ENCODE data around the gene PDE4D.

Gene PDE4D

DNA sequence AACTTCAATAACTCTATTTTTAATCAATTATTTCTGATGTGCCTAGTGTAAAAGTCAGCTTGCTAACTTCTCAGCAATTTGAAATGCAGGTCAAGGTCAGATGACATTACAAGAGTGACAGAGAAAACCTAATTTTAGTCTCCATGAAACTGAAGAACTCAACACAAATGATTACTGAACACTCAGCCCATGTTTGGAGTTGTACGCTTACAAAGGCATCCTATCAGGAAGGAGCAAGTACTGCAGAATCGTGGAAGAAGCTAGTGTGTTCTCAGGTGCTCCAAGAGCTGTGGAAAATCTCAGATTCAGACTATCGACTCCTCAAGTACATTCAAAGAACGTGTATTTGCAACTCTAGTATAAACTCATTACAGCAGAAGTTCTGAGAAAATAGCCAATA is 526.7 kb downstream of the PDE4D start:
- H3K27ac ChIP-seq (ENCODE audit: low read length), result no peak overlapping the region
- no peak overlapping the region for H3K9ac ChIP-seq (ENCODE audit: low read depth, low read length)
- H3K36me3 ChIP-seq (ENCODE audit: insufficient read depth, low read depth, low read length), result no peaks in the 10 kb centered on the region
- no peak overlapping the region for H3K4me3 ChIP-seq (ENCODE audit: low read length)
- H3K4me1 ChIP-seq (ENCODE audit: insufficient read depth, low read length), result peaks cover 6% of the 10 kb centered on the region
- H3K27me3 ChIP-seq (ENCODE audit: insufficient read depth, low read length), result no peaks in the 10 kb centered on the region
- no peaks in the 10 kb centered on the region for H3K9me3 ChIP-seq (ENCODE audit: insufficient read depth, low read depth, low read length)

DNA sequence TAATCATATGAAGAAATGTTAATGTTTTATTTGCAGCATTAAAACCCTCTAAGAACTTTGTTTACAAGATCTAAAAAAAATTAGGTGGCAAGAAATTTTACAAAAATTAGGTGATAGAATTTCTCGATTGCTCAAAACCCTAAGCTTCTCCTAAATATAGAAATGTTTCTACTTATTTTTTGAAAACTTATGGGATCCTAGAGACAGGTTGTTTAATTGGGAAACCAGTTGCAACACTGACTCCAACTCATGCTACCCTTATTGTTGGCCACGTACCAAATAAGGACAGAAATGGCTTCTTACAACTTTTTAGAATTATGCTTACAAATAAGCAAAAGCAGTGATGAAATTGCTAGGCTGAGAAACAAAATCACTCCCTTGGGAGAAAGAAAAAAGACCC is 531.1 kb downstream of the PDE4D start:
- Histone ChIP-seq H3K4me3 (ENCODE audit: low read length) (no peak overlapping the region), H3K4me1 (ENCODE audit: insufficient read depth, low read length) (peaks cover 16% of the 10 kb centered on the region), H3K36me3 (ENCODE audit: insufficient read depth, low read depth, low read length) (no peaks in the 10 kb centered on the region), H3K27me3 (ENCODE audit: insufficient read depth, low read length) (no peaks in the 10 kb centered on the region), H3K9me3 (ENCODE audit: insufficient read depth, low read depth, low read length) (no peaks in the 10 kb centered on the region), H3K27ac (ENCODE audit: low read length) (no peak overlapping the region), H3K9ac (ENCODE audit: low read depth, low read length) (no peak overlapping the region)

DNA sequence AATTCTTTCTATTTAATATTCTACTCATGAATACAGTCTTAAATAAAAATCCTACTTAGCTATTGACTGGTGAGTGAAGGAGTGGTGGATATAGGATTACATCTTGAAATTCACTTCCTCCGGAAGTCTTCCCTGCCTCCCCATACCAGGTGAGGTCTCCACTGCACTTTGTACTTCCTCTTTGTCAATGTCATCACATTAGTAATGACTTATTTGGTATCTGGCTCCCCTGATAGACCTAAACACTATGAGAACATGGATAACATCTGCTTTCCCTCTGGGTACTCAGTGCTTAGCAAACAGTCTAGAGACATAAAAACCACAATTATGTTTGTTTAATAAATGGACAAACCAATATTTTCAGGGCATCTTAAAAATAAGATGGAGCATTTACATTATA is 532.1 kb downstream of the PDE4D start:
- H3K36me3 ChIP-seq (ENCODE audit: insufficient read depth, low read depth, low read length), result no peaks in the 10 kb centered on the region
- H3K4me3 ChIP-seq (ENCODE audit: low read length), result no peak overlapping the region
- H3K4me1 ChIP-seq (ENCODE audit: insufficient read depth, low read length), result peaks cover 21% of the 10 kb centered on the region
- H3K9ac ChIP-seq (ENCODE audit: low read depth, low read length), result no peak overlapping the region
- no peaks in the 10 kb centered on the region for H3K9me3 ChIP-seq (ENCODE audit: insufficient read depth, low read depth, low read length)
- H3K27me3 ChIP-seq (ENCODE audit: insufficient read depth, low read length), result no peaks in the 10 kb centered on the region
- no peak overlapping the region for H3K27ac ChIP-seq (ENCODE audit: low read length)

DNA sequence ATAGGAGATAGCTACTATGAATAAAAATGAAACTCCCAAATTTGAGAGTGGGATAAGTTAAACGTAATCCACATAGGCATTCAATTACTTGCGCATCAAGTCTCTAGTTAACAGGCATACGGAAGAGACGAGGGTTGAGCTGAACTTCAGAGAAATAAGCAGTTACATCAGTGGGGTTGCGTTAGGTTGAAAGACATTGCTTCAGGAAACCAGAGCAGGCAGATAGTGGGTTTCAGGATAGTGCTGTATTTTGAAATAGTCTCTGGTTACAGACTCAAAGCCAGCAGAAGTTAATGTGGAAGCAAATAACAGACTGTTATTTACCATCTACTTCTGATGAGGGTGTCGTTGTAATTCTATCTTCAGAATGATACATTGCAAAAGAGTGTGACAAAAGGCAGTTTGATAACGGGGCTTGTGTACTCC is 533.4 kb downstream of the PDE4D start:
- Histone ChIP-seq H3K27ac (ENCODE audit: low read length) (no peak overlapping the region), H3K9me3 (ENCODE audit: insufficient read depth, low read depth, low read length) (no peaks in the 10 kb centered on the region), H3K4me1 (ENCODE audit: insufficient read depth, low read length) (peaks cover 21% of the 10 kb centered on the region), H3K9ac (ENCODE audit: low read depth, low read length) (no peak overlapping the region), H3K36me3 (ENCODE audit: insufficient read depth, low read depth, low read length) (no peaks in the 10 kb centered on the region), H3K4me3 (ENCODE audit: low read length) (no peak overlapping the region), H3K27me3 (ENCODE audit: insufficient read depth, low read length) (no peaks in the 10 kb centered on the region)

DNA sequence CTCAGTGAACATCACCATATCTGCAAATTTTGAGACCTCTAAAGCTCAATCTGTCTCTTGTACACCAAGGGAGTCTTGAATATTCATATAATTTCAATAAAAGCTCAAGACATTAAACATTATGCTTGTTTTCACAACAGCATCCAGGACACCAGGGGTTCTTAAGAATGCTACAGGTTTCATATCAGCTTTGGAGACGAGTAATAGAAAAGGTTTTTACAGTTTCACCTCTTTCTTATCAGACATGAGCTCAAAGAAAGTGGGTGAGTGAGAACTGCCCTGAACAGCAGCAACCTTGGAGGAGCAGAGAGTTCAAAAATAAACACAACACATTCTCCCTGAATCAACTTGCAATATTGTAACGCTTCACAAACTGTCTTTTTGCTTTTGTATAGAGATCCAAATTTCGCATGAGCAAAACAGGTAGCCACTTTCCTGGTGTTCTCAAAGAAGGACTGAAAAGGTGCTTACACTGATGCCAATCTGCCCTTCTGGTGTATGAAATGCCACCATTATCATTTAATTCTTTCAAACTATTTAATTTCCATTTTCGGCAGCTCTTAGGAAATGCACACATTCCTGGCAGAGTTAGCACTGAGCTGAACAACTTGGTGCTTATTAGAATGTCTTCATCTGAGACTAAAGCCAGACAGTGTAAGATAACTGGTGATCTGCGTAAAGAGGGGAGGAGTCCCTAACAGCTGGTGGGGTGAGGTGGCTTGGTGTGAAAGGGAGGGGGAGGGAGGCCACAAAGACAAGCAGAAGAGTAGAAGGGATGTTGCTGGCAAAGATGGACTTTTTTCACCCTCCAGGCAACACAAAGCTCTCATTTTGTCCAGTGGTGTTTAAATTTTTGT is 535.3 kb downstream of the PDE4D start:
- H3K9ac ChIP-seq (ENCODE audit: low read depth, low read length), result peak overlapping the region; percentile 17; the same call in 1 of the 2 replicates

DNA sequence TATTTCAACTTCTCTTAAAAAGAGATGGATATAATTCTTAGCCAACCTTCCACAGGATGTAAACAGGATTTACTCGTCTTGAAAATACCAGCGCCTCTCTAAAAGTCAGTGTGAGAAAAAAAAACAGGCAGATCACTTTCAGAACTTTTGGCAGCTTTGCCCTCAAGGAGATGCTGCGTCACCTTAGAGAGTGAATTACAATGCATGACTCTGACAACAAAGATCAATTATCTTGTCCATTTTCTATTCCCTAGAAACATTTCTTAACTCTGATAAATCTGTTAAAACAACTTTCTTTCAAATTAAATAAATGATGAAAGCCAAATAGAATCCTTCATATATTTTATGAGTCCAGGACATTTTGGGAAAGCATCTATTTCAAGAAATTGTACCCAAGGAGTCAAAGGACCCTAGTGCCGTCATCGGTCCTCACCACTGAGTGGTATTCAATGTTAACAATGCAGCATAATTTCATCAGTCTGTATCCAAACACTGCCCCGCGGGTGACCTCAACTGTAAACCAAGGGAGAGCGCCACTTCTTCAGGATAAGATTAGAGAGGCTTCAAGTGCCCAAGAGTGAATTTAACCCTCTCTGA is 536.0 kb downstream of the PDE4D start:
- Histone ChIP-seq H3K36me3 (ENCODE audit: insufficient read depth, low read depth, low read length) (no peaks in the 10 kb centered on the region), H3K9ac (ENCODE audit: low read depth, low read length) (no peak overlapping the region), H3K4me3 (ENCODE audit: low read length) (peak overlapping the region; percentile 29; the same call in 1 of the 2 replicates), H3K9me3 (ENCODE audit: insufficient read depth, low read depth, low read length) (no peaks in the 10 kb centered on the region), H3K27ac (ENCODE audit: low read length) (no peak overlapping the region), H3K27me3 (ENCODE audit: insufficient read depth, low read length) (no peaks in the 10 kb centered on the region), H3K4me1 (ENCODE audit: insufficient read depth, low read length) (peaks cover 21% of the 10 kb centered on the region)

More for the DNA sequence above, 535.3 kb downstream of the PDE4D start:
- Histone ChIP-seq H3K36me3 (ENCODE audit: insufficient read depth, low read depth, low read length) (no peaks in the 10 kb centered on the region), H3K27me3 (ENCODE audit: insufficient read depth, low read length) (no peaks in the 10 kb centered on the region), H3K4me3 (ENCODE audit: low read length) (peak overlapping the region; percentile 29; the same call in 1 of the 2 replicates), H3K9me3 (ENCODE audit: insufficient read depth, low read depth, low read length) (no peaks in the 10 kb centered on the region), H3K4me1 (ENCODE audit: insufficient read depth, low read length) (peaks cover 21% of the 10 kb centered on the region), H3K27ac (ENCODE audit: low read length) (no peak overlapping the region)

DNA sequence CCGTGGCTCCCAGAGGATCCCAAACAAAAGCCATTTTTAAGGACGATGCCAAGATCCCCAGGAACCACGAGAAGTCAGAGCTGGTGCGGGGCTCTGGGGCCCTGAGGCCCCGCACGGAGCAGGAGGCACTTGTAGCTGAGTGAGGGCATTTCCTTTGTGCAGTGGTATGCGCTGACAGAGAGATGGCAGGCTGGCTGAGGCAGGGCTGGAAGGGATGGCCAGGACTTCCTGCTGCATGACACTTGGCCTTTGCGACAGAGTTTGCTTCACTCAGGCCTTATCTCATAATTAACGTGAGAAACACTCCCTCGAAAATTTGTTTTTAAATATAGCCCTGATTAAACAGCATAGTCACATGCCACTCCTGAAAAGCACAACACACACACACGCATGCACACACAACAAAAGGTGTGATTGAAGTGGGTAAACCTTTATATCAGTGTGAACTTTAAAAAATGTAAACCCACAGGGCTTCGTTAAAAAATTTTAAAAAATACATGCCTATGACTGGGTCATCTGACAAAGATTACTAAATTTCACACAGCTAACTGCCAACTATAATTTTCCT is 536.6 kb downstream of the PDE4D start:
- H3K27ac ChIP-seq (ENCODE audit: low read length), result no peak overlapping the region
- no peak overlapping the region for H3K9ac ChIP-seq (ENCODE audit: low read depth, low read length)
- H3K27me3 ChIP-seq (ENCODE audit: insufficient read depth, low read length), result no peaks in the 10 kb centered on the region
- no peak overlapping the region for H3K4me3 ChIP-seq (ENCODE audit: low read length)
- no peaks in the 10 kb centered on the region for H3K36me3 ChIP-seq (ENCODE audit: insufficient read depth, low read depth, low read length)
- peaks cover 21% of the 10 kb centered on the region for H3K4me1 ChIP-seq (ENCODE audit: insufficient read depth, low read length)
- no peaks in the 10 kb centered on the region for H3K9me3 ChIP-seq (ENCODE audit: insufficient read depth, low read depth, low read length)

DNA sequence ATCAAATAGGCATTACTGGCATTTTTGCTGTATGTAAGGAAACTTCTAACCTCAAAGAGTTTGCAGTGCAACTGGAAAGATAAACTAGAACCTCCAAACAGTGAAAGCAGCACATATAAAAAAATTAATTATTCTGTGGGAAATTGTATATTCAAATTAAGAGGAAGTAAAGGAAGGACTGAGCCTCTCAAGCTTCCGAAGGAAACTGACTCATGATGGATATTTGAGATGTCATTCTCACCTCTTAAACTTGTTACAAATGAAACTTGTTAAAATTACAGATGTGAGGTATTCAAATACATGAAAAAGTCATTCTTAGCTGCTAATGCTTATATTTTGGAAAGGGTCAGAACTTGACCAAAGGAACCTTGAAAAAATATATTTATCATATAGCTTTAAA is 538.7 kb downstream of the PDE4D start:
- Histone ChIP-seq H3K27ac (ENCODE audit: low read length) (no peak overlapping the region), H3K4me3 (ENCODE audit: low read length) (no peak overlapping the region), H3K27me3 (ENCODE audit: insufficient read depth, low read length) (no peaks in the 10 kb centered on the region), H3K4me1 (ENCODE audit: insufficient read depth, low read length) (peaks cover 21% of the 10 kb centered on the region), H3K9me3 (ENCODE audit: insufficient read depth, low read depth, low read length) (no peaks in the 10 kb centered on the region), H3K9ac (ENCODE audit: low read depth, low read length) (no peak overlapping the region), H3K36me3 (ENCODE audit: insufficient read depth, low read depth, low read length) (no peaks in the 10 kb centered on the region)

DNA sequence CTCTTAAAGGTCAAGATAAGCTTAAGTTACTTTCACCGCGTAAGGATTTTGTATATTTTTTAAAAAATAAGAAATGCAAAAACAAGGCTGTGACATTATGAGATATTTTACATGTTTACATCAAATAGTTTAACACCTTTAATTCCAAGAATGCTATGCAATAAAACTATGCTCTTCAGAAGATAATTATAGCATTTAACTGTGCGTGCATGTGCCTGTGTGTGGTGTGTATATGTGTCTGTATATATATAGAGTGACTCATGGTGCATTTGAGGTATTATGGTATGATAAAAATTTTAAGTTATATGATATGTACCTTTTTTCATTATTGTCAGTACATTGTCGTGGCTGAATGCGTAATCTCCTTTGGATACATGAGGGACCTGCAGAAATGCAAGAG is 539.3 kb downstream of the PDE4D start:
- Histone ChIP-seq H3K9ac (ENCODE audit: low read depth, low read length) (no peak overlapping the region), H3K9me3 (ENCODE audit: insufficient read depth, low read depth, low read length) (no peaks in the 10 kb centered on the region), H3K27me3 (ENCODE audit: insufficient read depth, low read length) (no peaks in the 10 kb centered on the region)

DNA sequence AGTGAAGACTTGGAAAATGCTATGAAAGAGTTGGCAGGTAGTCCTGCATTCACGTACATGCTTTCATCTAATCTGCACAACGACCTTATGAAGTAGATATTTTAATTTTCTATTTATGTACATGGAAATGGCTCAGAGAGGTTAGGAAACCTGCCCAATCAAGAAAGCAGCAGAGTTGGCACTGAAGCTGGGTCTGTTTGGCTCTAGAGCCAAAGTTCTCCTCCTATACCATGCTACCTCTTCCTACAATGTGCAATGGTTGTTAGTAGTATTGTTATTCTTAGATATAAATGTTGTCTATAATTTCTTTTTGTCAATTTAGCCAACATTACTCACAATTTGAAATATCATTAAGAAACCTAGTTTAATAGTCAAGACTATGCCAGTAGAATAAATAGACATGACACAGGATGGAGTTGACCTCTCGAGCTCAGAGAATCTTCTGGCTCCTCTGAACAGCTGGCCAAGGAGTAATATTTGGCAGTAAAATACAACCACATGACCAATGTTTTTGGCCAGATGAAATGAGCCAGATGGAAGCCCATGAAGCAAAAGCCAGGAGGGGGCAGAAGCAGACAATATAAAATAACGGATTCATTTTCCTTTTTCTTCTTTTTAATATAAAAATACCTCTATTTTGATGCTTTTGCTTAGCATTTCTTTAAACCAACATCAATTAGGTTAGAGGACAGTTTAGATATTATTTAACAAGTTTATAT is 542.3 kb downstream of the PDE4D start:
- H3K9ac ChIP-seq (ENCODE audit: low read depth, low read length), result no peak overlapping the region
- no peak overlapping the region for H3K4me3 ChIP-seq (ENCODE audit: low read length)
- no peaks in the 10 kb centered on the region for H3K4me1 ChIP-seq (ENCODE audit: insufficient read depth, low read length)
- no peaks in the 10 kb centered on the region for H3K36me3 ChIP-seq (ENCODE audit: insufficient read depth, low read depth, low read length)
- H3K27me3 ChIP-seq (ENCODE audit: insufficient read depth, low read length), result no peaks in the 10 kb centered on the region
- no peaks in the 10 kb centered on the region for H3K9me3 ChIP-seq (ENCODE audit: insufficient read depth, low read depth, low read length)
- no peak overlapping the region for H3K27ac ChIP-seq (ENCODE audit: low read length)

More for the DNA sequence above, 539.3 kb downstream of the PDE4D start:
- peaks cover 21% of the 10 kb centered on the region for H3K4me1 ChIP-seq (ENCODE audit: insufficient read depth, low read length)
- H3K36me3 ChIP-seq (ENCODE audit: insufficient read depth, low read depth, low read length), result no peaks in the 10 kb centered on the region
- H3K4me3 ChIP-seq (ENCODE audit: low read length), result no peak overlapping the region
- H3K27ac ChIP-seq (ENCODE audit: low read length), result no peak overlapping the region

DNA sequence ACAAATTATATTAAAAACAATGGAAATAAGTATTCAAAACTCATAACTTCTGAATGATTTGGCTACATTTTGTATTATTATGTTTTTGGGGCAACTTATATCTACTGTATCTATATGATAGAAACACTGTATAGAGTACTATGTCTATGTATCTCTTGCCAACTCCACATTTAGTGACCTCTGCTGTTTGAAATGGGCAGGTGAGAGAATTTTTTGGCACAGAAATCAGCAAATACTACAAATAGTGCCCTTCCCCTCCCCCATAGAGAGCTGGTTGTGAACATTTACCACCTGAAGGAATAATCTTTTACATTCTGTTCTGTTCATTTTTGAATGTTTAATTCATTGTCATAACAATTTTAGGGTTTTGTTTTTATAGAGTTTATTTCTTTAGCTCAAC is 545.3 kb downstream of the PDE4D start:
- no peak overlapping the region for H3K27ac ChIP-seq (ENCODE audit: low read length)
- H3K9me3 ChIP-seq (ENCODE audit: insufficient read depth, low read depth, low read length), result no peaks in the 10 kb centered on the region
- H3K27me3 ChIP-seq (ENCODE audit: insufficient read depth, low read length), result no peaks in the 10 kb centered on the region
- no peaks in the 10 kb centered on the region for H3K36me3 ChIP-seq (ENCODE audit: insufficient read depth, low read depth, low read length)
- no peaks in the 10 kb centered on the region for H3K4me1 ChIP-seq (ENCODE audit: insufficient read depth, low read length)
- no peak overlapping the region for H3K9ac ChIP-seq (ENCODE audit: low read depth, low read length)
- no peak overlapping the region for H3K4me3 ChIP-seq (ENCODE audit: low read length)
